Small intestine (tissue), 7 donors: Measurements from ENCODE around the gene RGL1. TPM values are rescaled to one million over a fixed set of nuclear protein-coding genes. Genes with fewer than 3 reads are reported as not detected.
A peak's percentile ranks its signal among the peaks of the same experiment; 100 is the strongest.

Experiments
- DNase-seq, 2 donors: peaks; one replicate each; pipeline versions ENCODE4 v3.0.0 to v3.0.0-alpha.2; 2013
- FAIRE-seq: peaks from 2 replicates; lab custom pipeline; 2012; peaks lifted over from hg19 to GRCh38; lab: Jason Lieb, UNC
- H3K27ac ChIP-seq, 3 donors: one replicate each; pipeline ENCODE4 v1.5.1; 2013; ENCODE audit warnings: low read length in 2 of 3, mild to moderate bottlenecking in 2 of 3, control low read depth in 1 of 3, inconsistent platforms in 1 of 3, low read depth in 1 of 3, moderate library complexity in 1 of 3
- H3K27me3 ChIP-seq, 3 donors: one replicate each; pipeline ENCODE4 v1.6.1; 2013; ENCODE audit warnings: low read length in 3 of 3, inconsistent platforms in 1 of 3; ENCODE audit not compliant: control insufficient read depth in 3 of 3, insufficient read depth in 3 of 3
- H3K36me3 ChIP-seq, 3 donors: one replicate each; pipeline ENCODE4 v1.6.1; 2013; ENCODE audit warnings: low read length in 3 of 3, inconsistent platforms in 1 of 3, low read depth in 1 of 3, mild to moderate bottlenecking in 1 of 3, moderate library complexity in 1 of 3; ENCODE audit not compliant: control insufficient read depth in 3 of 3, insufficient read depth in 2 of 3
- H3K4me1 ChIP-seq, 3 donors: one replicate each; pipeline ENCODE4 v1.6.1; 2013; ENCODE audit warnings: low read length in 2 of 3, inconsistent platforms in 1 of 3, low read depth in 1 of 3, mild to moderate bottlenecking in 1 of 3, moderate library complexity in 1 of 3; ENCODE audit not compliant: control insufficient read depth in 3 of 3, insufficient read depth in 2 of 3
- H3K4me3 ChIP-seq, 3 donors: one replicate each; pipeline ENCODE4 v1.5.1; 2013; ENCODE audit warnings: low read length in 3 of 3, control low read depth in 1 of 3, inconsistent platforms in 1 of 3, low read depth in 1 of 3, mild to moderate bottlenecking in 1 of 3, moderate library complexity in 1 of 3
- H3K9me3 ChIP-seq, 2 donors: one replicate each; pipeline ENCODE4 v1.6.1; 2013; ENCODE audit warnings: low read depth in 1 of 2, low read length in 1 of 2; ENCODE audit not compliant: control insufficient read depth in 2 of 2, insufficient read depth in 1 of 2
- WGBS, 3 donors: extraction: QIAGEN DNeasy Blood & Tissue Kit; methylation state at CpG; one replicate each; pipeline ENCODE4 v1.1.7; 2013; 5-methylcytosine and 5-hydroxymethylcytosine counted together
- polyA plus RNA-seq, 4 donors: library from polyadenylated mRNA; stranded (reverse) in 3 of 4; unstranded in 1 of 4; fragments of 200-250 nt in 3 of 4; fragments of 120-200 nt in 1 of 4; gene quantifications; one replicate each; pipeline versions ENCODE4 v1.2.1 to v1.2.3, GENCODE V29; 2013
- donor health status: healthy with polysubstance abuse.
- donor health status: control.
- donor health status: control.
- donor health status: Bipolar disorder and iron deficiency.
- donor health status: healthy.

The RGL1 gene
- polyA plus RNA-seq, 4 donors: 4.2 to 55.5 (median 8.0) TPM

DNA sequence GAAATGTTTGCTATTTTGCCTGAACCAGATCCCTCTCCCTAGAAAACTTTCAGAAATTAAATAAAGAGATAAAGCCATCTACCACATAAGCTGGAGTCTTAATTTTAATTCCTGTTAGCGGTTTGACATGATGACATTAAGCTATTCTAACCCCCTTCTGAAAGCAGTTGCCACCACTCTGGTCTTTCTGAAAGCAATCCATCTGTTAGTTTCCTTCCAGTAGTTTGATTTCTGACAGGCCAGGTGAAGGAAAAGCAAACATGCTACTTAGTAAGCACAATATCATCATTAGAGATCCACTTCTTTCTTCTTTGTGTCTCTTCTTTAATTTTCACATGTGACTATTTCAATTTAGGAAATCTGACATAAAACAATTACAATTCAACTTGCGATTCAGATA is 39.9 kb downstream of the RGL1 start:
- FAIRE-seq: no peak
- 93 to 96% (median 93%) methylated on average over 2 of the region's 2 CpGs for WGBS, 3 donors

DNA sequence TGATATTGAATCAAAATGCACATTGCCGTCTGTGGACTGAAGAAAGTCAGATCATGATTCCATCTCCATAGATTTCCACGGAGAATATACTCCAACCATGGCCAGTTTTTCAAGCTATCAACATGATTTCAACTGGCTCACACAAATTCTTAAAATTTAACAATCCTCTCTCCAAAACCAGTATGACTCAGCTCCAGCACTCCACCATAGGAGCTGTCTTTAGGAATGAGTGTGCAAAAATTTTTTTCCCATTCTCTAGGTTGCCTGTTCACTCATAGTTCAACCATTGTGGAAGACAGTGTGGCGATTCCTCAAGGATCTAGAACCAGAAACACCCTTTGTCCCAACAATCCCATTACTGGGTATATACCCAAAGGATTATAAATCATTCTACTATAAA is 40.8 kb downstream of the RGL1 start:
- Histone ChIP-seq H3K36me3 (peaks cover 0 to 9% (median 0%) of the 10 kb centered on the region in 3 donors), H3K27ac (peak overlapping the region in 1 of 3 donors; percentile 36), H3K27me3 (no peaks in the 10 kb centered on the region), H3K4me1 (peaks cover 0 to 15% (median 0%) of the 10 kb centered on the region in 3 donors), H3K9me3 (no peaks in the 10 kb centered on the region), H3K4me3 (no peak overlapping the region)
- DNase-seq (no peak), FAIRE-seq (no peak)
- WGBS, 3 donors: 89 to 96% (median 96%) methylated on average over 3 of the region's 3 CpGs

More for the DNA sequence above, 39.9 kb downstream of the RGL1 start:
- Histone ChIP-seq H3K27ac (no peak overlapping the region), H3K27me3 (no peaks in the 10 kb centered on the region), H3K36me3 (peaks cover 0 to 9% (median 0%) of the 10 kb centered on the region in 3 donors), H3K4me3 (no peak overlapping the region), H3K4me1 (peaks cover 0 to 15% (median 0%) of the 10 kb centered on the region in 3 donors), H3K9me3 (no peaks in the 10 kb centered on the region)
- DNase-seq: no peak

DNA sequence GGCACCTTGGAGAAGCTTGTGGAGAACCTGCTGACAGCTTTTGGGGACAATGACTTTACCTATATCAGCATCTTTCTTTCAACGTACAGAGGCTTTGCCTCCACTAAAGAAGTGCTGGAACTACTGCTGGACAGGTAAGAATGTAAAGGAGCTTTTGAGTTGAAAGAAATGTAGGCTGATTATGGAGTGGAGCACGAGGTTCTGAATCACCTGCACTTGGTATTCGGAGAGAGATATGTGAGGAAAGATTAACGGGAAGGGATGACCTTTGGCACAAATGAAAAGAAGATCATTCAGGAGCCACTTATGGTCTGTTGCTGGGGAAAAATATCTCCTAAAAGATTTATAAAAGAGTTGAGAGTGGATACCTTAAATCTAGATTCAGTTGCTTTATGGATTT is 42.7 kb downstream of the RGL1 start:
- no peak for FAIRE-seq

DNA sequence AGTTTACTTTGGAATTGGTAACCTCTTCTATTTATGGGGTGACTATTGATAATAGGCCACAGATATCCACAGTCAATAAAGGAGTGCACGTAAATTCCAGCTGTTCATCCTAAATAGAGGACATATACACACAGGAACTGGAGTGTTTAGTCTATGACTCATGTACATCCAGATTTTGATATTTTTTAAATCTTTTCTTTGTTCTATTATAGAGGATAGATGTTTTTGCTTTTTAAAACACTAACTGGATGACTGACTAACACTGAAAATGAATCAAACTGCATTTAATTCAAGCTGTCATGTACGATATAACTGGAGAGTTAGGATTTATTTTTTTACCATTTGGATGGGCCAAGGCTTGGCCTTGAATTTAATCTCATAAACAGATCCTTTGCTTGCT is 45.9 kb downstream of the RGL1 start:
- 80 to 92% (median 87%) methylated on average over 2 of the region's 2 CpGs for WGBS, 3 donors
- H3K9me3 ChIP-seq: no peaks in the 10 kb centered on the region

More for the DNA sequence above, 42.7 kb downstream of the RGL1 start:
- Histone ChIP-seq H3K4me3 (no peak overlapping the region), H3K27me3 (no peaks in the 10 kb centered on the region), H3K9me3 (no peaks in the 10 kb centered on the region), H3K27ac (peak overlapping the region in 1 of 3 donors; percentile 67), H3K4me1 (peaks cover 0 to 12% (median 0%) of the 10 kb centered on the region in 3 donors), H3K36me3 (peaks cover 0 to 13% (median 0%) of the 10 kb centered on the region in 3 donors)
- peak; percentile 39 to 88 for DNase-seq
- 27 to 62% (median 50%) methylated on average over 4 of the region's 4 CpGs for WGBS, 3 donors

DNA sequence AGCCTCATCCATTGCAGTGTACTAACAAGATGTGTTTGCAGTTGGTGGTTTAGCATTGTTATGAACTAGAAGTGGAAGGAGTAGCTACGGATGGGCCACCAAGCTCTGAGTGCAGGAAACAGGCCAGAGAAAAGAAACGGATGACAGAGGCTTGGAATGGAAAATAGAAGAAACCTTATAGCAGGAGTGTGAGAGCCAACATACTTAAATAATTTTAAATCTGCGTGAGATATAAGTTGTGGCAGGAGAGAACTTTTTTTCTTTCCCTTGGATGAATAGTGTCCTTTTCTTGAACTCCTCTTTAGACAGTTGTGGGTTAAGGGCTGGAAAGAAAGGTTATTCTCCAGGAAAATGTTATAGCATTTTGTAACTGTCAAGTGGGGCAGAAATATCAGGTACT is 54.2 kb downstream of the RGL1 start:
- peaks cover 0 to 21% (median 0%) of the 10 kb centered on the region in 3 donors for H3K4me1 ChIP-seq
- peaks cover 0 to 9% (median 0%) of the 10 kb centered on the region in 3 donors for H3K36me3 ChIP-seq
- no peaks in the 10 kb centered on the region for H3K9me3 ChIP-seq
- 87 to 93% (median 92%) methylated on average over 3 of the region's 3 CpGs for WGBS, 3 donors
- FAIRE-seq: no peak
- no peak overlapping the region for H3K4me3 ChIP-seq
- peak overlapping the region in 1 of 3 donors; percentile 40 for H3K27ac ChIP-seq
- DNase-seq: no peak
- no peaks in the 10 kb centered on the region for H3K27me3 ChIP-seq

More for the DNA sequence above, 45.9 kb downstream of the RGL1 start:
- Histone ChIP-seq H3K4me1 (peaks cover 0 to 12% (median 0%) of the 10 kb centered on the region in 3 donors), H3K36me3 (peaks cover 0 to 15% (median 0%) of the 10 kb centered on the region in 3 donors), H3K27ac (no peak overlapping the region), H3K27me3 (no peaks in the 10 kb centered on the region), H3K4me3 (no peak overlapping the region)
- no peak for FAIRE-seq
- DNase-seq: no peak

DNA sequence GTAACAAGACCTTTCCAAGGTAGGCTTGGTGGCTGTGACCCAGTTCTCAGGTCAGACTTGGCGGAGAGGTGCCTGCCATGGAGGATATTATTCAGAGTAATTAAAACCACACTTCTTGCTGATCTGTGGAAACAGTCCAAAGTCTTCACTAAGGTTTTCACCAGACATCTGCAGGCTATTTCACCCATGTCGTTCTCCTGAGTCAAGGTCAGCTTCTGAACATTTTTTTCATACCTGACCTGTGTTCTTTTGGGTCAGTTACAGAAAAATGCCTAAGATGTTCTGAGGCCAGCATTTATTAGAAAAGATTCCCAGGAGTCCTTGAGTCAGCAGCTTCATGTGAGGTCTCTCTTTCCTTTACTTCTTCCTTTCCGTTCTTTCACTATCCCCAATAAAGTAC is 54.9 kb downstream of the RGL1 start:
- peak; percentile 33 to 69 for DNase-seq
- WGBS, 3 donors: 52 to 69% (median 58%) methylated on average over 3 of the region's 3 CpGs
- FAIRE-seq: no peak

DNA sequence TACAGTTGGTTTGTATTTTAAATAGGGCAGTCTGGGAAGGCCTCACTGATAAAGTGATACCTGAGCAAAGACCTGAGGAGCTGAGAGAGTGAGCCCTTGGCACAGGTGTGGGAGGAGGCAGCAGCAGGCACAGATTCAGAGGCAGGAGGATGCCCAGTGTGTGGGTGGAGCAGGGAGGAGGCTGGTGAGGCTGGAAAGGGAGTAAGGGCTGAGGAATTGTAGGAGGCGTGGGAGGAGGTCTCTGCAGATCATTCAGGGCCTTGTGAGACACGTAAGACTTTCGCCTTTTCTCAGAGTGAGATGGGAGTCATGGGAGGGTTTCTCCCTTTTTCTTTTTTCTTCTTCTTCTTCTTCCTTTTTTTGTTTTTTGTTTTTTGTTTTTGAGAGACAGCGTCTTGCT is 58.0 kb downstream of the RGL1 start:
- Histone ChIP-seq H3K9me3 (no peaks in the 10 kb centered on the region), H3K27me3 (no peaks in the 10 kb centered on the region), H3K36me3 (peaks cover 0 to 17% (median 0%) of the 10 kb centered on the region in 3 donors), H3K4me3 (no peak overlapping the region), H3K4me1 (peaks cover 0 to 21% (median 0%) of the 10 kb centered on the region in 3 donors), H3K27ac (no peak overlapping the region)
- FAIRE-seq (no peak), DNase-seq (no peak)
- WGBS, 3 donors: 86 to 94% (median 93%) methylated on average over 4 of the region's 4 CpGs

More for the DNA sequence above, 54.9 kb downstream of the RGL1 start:
- H3K27me3 ChIP-seq: no peaks in the 10 kb centered on the region
- H3K4me1 ChIP-seq: peaks cover 0 to 21% (median 0%) of the 10 kb centered on the region in 3 donors
- H3K27ac ChIP-seq: peak overlapping the region in 1 of 3 donors; percentile 40
- no peak overlapping the region for H3K4me3 ChIP-seq
- no peaks in the 10 kb centered on the region for H3K9me3 ChIP-seq
- peaks cover 0 to 11% (median 0%) of the 10 kb centered on the region in 3 donors for H3K36me3 ChIP-seq

DNA sequence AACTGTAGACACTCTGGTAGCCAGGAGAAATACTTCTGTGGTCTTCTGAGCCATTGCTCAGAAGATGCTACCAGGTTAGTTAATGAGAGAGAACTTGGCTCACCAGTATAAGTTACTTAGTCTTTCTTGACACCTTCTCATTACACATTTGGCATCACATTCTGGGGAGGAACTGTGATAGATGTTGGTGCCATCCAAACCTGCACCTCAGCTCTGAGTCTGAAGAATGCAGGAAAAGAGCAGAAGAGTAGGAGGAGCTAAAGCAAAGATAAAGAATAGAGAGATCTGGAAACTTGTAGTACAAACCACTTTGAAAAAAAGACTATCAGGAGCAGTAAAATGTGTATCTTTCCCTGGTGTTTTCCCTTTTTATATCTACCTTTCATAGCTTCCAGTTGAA is 58.9 kb downstream of the RGL1 start:
- H3K36me3 ChIP-seq: peaks cover 0 to 19% (median 0%) of the 10 kb centered on the region in 3 donors
- H3K4me1 ChIP-seq: peaks cover 0 to 21% (median 0%) of the 10 kb centered on the region in 3 donors
- no peak overlapping the region for H3K27ac ChIP-seq
- DNase-seq (no peak), FAIRE-seq (no peak)
- no peak overlapping the region for H3K4me3 ChIP-seq
- H3K27me3 ChIP-seq: no peaks in the 10 kb centered on the region
- H3K9me3 ChIP-seq: no peaks in the 10 kb centered on the region

DNA sequence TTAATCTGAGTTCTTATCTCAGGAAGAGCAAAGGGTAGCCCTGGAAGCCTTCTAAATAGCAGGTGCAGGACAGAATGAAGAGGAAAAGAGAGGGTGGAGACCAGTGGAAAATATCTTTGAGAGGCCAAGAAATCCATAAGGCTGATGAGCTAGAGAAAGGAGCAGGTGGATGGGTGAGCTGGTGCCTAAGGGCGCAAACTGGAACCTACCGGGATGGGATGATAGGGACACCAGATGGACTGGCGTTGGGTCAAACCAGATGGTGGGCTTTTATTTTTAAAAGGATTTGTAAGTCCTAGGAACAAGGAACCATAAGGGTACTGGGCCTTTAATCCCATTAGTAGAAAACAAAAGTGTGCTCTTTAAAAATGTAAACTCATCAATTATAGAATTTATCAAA is 59.7 kb downstream of the RGL1 start:
- Histone ChIP-seq H3K4me3 (no peak overlapping the region), H3K27ac (no peak overlapping the region), H3K36me3 (peaks cover 0 to 19% (median 0%) of the 10 kb centered on the region in 3 donors), H3K9me3 (no peaks in the 10 kb centered on the region), H3K27me3 (no peaks in the 10 kb centered on the region), H3K4me1 (peaks cover 0 to 13% (median 0%) of the 10 kb centered on the region in 3 donors)
- 85 to 95% (median 86%) methylated on average over 3 of the region's 3 CpGs for WGBS, 3 donors
- no peak for DNase-seq
- no peak for FAIRE-seq
